Measurements from ENCODE around the gene KHDRBS2.

DNA sequence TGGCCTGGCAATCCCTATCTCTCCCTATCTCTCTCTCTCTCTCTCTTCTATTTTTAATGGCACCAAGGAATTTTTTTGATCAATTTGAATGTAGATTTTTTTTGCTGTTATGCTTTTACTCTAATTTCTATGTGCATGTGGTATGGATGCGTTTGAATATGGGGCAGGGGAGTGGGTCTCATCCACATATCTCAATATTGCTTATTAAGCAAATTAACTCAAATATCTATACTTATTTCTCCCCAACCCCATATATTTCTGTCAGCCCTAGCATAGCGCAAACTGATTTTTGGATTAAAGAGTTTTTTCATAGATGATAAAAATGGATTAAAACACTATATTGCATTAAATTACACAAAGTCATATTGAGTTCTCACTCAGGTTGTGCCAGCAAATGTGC, 210.2 kb downstream of the KHDRBS2 start:
- TF ChIP-seq REST (IDR thresholded peaks at IDR 0.05; ENCODE audit: insufficient read depth in 1 of 2, low read depth in 2 of 2, low read length in 2 of 2) = no peak
- TF ChIP-seq TAF1 (IDR thresholded peaks at IDR 0.05; ENCODE audit: borderline replicate concordance, insufficient read depth, low read length) = no peak

Measured in PFSK-1 (cell line).